GM10266 (cell line): ENCODE measurements around the gene KRTCAP2.

Experiments used
- DNase-seq: peaks from one replicate; pipeline ENCODE4 v3.0.0; 2012; ENCODE audit errors: extremely low spot score
- TF ChIP-seq, protein P1 (sequence below): IDR thresholded peaks from 2 replicates; pipeline ENCODE4 v1.5.1; 2012; ENCODE audit warnings: mild to moderate bottlenecking, low read depth; ENCODE audit not compliant: control insufficient read depth, insufficient read depth; ENCODE audit errors: missing control alignments

KRTCAP2 gene

DNA sequence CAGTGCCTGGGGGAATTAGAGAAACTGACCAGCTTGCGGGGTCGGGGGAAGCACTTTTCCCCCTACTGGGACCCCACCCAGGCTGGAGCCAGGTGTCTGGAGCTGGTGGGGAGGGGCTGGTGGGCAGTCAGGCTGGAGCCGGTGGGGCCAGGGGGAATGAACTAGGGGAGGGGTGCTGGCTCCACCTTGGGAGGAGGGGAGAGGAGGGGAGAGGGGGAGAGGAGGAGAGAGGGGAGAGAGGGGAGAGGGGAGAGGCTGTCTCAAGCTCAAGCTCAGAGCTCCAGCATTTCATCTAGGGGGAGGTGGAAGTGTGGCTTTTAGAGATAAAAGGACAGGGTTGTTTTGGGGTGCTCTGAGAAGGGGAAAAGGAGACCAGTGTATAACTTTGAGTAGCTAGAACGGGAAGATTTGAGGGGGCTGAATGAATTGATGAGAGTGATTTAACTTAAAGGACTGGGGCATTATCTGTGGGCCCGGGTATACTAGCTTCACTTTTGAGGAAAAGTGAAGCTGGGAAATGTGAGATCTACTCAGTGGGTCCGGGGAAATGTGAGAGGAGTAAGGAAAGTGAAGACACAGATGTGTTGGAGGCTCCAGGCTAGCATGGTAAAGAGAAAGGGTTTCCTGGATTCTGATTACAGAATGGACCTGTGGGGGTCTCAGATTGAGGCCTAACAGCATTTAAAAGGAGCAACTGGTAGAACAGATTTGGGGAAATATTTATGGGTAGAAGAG lies 42.7 kb downstream of the KRTCAP2 start:
- TF ChIP-seq, protein P1, sequence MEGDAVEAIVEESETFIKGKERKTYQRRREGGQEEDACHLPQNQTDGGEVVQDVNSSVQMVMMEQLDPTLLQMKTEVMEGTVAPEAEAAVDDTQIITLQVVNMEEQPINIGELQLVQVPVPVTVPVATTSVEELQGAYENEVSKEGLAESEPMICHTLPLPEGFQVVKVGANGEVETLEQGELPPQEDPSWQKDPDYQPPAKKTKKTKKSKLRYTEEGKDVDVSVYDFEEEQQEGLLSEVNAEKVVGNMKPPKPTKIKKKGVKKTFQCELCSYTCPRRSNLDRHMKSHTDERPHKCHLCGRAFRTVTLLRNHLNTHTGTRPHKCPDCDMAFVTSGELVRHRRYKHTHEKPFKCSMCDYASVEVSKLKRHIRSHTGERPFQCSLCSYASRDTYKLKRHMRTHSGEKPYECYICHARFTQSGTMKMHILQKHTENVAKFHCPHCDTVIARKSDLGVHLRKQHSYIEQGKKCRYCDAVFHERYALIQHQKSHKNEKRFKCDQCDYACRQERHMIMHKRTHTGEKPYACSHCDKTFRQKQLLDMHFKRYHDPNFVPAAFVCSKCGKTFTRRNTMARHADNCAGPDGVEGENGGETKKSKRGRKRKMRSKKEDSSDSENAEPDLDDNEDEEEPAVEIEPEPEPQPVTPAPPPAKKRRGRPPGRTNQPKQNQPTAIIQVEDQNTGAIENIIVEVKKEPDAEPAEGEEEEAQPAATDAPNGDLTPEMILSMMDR, result no peak
- no peak for DNase-seq

DNA sequence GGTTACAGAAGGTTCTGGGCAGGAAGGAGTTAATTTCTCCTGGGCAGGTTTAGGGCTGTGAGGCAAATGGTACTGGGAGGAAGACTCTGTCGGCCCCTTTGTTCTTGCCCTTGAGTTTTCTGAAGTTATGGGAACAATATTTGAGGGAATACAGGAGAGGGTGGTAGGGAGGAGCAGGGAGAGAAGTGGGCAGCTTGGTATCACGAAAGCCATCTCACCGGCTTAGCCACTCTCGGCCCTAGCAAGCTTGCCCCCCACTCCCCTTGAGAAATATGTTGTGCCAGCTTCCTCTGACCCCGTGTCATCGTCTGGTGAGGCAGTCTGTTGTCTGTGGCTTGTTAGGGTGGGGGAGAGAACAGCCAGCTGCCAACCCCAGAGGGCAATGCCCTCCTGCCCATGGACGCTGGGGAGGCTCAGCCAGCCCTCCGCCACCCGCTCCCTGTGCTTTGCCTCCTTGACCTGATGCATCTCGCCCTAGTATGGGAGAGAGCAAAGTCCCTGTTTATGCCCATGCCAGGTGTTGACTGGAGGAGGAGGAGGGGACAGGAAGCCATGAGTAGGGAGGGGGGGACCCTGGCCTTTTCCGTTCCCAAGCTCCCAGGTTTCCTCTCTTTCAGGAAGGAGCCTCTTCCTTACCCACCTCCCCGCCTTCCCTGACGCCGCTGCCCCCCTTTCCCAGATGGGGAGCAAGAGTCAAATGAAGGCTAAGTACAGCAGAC lies 44.2 kb downstream of the KRTCAP2 start:
- TF ChIP-seq, protein P1, result no peak
- no peak for DNase-seq

DNA sequence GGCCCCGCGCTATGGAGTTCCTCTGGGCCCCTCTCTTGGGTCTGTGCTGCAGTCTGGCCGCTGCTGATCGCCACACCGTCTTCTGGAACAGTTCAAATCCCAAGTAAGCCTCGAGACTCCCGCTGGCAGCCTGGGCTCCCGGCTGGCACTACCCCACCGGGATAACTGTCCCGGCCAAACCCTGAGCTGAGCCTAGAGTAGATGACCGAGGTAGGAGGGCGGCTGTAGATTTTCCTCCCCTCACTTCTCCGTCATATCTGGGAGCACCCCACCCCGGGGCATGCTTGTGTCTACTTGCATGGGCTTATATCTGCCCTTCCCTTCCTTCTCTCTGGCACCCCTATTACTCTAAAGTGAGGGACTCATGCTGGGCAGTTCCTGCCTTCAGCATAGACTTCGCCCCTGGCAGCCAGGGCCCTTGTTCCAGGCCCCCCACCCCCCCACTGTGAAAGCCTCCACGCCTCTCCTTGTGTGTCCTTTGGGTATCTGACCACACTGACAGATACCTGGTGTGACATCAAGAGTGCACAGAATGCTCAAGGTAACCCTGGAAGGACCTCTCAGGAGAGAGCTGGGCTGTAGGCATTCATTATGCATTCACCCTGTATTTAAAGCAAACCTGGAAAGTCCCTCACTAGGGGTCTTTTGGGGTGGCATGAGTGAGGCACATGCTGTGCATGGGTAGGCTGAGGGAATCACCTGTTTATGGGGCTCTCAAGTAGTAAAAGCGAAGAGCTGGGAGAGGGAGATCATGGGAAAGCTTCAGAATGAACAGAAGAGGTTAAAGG lies 44.9 kb downstream of the KRTCAP2 start:
- no peak for DNase-seq
- TF ChIP-seq, protein P1, result no peak

DNA sequence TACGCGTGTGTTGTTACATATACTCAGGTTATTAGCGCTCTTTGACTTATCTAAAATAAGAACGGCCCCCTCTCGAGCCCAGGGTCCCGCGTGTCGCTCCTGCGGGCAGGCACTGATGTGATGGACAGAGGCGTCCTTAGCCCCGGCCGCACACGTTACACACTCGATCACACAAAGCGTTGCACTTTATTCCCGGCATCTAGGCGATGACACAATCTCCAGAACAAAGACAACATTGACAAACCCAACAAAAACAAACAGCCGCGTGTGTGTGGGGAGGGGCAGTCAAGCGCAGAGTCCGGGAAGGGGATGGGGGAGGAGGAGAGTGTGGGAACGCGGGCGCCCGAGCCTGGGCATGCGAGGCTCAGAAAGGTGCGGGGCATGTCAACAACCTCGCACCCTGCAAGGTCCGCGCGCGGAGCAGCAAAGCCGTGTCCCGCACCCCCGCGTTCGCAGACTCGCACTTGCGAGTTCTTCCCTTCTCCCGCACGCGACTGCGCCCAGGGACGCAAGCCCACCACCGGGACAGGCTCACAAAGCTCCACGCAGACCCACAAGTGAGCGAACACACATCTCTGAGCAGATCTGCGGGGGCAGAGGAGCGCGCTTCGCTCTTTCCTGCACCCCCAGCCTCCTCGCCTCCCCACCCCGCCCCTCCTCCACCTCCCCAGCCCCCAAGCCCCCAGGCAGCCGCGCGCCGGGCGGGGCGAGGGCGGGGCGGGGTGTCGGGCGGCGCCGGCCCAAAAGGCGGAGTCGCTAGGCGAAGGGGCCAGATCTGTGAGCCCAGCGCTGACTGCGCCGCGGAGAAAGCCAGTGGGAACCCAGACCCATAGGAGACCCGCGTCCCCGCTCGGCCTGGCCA lies 45.8 kb downstream of the KRTCAP2 start, which contains the start of gene EFNA1:
Gene EFNA1 (plus strand): TSS at position 772 of the 862 bp plus-strand sequence. CDS start 102 bp downstream, outside the sequence.
- TF ChIP-seq, protein P1, result no peak
- DNase-seq, result no peak

DNA sequence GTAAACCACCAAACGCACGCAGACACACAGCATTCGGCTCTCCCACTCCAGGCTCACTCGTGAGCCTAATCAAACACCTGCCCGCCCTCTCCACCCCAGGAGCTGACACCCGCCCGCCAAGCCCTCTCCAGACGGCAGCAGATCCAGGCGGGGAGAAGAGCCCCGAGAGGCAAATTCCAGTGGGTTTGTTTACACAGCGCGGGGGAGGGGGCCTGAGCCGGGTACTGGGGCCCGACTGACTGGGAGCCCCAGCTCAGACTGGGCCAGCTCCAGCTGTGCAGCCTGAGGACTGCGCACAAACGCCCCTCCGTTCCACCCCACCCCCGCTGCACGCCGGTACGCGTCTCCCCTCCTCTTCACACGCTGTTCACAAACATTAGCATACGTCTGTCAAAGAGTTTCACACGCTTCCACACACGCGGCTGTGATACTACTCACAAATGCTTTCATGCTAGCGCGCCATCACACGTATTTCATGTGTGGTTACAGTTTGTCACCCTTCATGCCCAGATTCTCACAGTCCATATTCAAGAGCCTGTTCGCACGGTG lies 46.5 kb downstream of the KRTCAP2 start:
- TF ChIP-seq, protein P1, result no peak
- no peak for DNase-seq

DNA sequence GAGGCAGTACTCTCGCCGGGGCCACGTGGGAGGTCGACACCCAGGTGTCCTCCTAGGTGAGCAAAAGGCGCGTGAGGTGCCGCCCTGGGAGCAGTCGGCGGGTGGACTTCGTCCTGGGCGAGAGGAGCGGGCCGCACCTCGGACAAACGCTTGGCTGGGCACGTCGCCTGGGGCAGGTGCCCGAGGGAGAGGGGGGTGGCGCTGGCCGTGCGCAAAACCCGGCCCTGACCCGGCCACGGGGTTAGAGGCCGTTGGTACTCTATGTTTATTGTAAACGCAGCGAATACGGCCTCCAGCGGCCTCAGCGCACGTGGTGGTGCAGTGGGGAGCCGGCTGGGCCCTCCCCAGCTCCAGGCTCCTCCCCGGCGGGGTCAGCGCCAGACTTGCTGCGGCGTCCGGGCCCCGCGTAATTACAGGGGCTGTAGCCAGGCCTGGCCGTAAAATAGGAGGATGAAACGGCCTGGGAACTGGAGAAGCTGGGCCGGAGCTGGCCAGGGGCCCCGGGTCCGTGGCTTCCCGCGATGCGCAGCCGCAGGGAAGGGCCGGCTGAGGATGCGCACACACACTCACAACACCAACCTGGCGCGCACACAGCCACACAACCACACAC lies 47.1 kb downstream of the KRTCAP2 start:
- DNase-seq, result no peak
- TF ChIP-seq, protein P1, result no peak
